ENCODE measurements around the gene MUC4.

- no peak for TF ChIP-seq POLR2A (IDR thresholded peaks at IDR 0.05)
- no peak for TF ChIP-seq CTCF (IDR thresholded peaks at IDR 0.05 in 4 of 5, conservative IDR thresholded peaks at IDR 0.05 in 1 of 5)
Measured at GRCh38 chr3:195836476-195837135, 24.9 kb upstream of the MUC4 start.

Measured in gastrocnemius medialis (tissue), 4 donors.